NOMO-1 treated with DMSO at 0.1 percent for 48 hours (cell line): ENCODE measurements around the gene HMGCS1.
"Not testable (repeated sequence)": the region's sequence is repeated elsewhere in the genome, so short reads cannot be mapped to it uniquely, and the experiment has no call there.

Experiments
- DNase-seq: peaks from one replicate; lab custom pipeline; 2025; ENCODE audit not compliant: unreplicated experiment; lab: John Stamatoyannopoulos, UW

The HMGCS1 gene

DNA sequence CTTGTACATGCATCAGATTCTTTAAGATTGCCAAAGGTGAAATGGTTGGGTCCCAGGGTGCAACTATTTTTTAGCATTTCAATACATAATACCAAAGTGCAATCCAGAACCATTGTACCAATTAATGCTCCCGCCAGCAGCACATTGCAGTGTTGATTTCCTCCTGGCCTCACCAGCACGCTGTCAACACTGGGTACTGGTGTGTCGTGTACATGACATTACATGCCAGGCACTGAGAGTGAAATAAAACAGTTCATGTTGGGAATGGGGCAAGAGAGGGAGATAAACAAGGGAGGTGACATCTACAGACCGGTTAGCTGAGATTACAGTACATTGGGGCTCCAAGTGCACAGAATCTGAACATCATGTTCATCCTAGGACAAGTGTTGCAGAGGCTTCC is 37.8 kb downstream of the HMGCS1 start:
- DNase-seq = no peak

DNA sequence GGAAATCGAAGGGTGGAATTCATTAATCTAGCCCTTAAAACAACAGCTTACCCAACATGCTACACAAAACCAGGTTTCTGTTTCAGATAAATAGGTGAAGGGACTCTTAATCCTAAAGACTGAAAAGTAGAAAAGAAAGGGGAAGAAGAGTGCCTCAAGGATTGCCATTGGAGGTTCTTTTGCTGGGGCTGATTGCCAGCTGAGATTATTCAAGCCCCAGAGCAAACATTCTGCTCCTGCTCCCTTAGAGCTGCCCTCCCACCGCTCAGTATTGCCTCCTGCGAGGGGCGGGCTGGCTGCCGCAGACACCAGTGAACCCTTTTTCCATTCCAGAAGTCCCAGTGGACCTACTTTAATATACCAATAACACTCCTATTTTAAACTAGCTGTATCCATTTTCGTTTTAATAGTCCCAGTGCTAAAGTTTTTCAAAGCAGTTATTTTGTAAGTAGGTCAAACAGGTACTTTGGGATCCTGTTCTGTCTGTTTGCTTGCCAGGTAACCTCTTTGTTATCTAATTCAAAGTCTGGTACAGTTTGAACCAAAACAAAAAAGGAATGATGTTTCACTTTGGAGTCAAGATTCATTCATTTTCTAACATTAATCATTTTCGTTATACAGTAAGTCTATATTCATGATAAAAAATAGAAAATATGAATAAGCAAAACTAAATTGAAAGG is 38.6 kb downstream of the HMGCS1 start:
- no peak for DNase-seq

DNA sequence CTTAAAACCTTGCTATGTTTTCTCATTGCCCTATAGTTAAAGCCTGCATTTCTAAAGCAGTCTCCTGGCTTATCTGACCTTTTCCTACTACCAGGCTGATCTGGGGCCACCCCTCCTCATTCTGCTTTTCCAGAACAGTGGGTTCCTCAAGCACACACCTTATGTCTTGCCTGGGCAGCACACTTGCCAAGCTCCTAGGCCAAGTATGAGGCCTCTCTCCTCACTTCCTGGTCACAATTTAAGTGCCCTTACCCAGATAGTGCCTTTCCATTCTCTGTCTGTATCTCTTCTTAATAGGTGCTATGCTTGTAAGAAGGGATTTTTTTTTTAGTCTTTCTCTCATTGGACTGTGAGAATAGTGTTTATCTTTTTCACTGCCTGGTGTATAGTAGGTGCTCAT is 39.7 kb downstream of the HMGCS1 start:
- no peak for DNase-seq

DNA sequence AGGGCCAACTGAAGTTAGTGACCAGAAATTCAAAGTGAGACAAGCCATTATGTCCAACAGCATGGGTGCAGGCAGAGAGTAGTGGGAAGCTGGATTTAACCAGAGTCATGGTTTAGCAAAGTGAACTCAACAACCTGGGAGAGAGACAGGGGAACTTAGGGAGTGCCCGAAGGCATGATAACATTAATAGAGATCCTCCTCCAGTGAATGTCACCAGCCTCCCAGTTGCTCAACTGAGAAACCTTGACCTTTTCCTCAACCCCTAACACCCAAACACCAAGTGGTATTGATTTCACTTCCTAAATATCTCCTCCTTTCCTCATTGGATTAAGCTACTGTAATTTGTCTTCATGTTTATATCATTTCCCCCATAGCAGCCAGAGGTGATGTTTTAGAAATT is 42.6 kb downstream of the HMGCS1 start:
- peak; percentile 79 for DNase-seq

DNA sequence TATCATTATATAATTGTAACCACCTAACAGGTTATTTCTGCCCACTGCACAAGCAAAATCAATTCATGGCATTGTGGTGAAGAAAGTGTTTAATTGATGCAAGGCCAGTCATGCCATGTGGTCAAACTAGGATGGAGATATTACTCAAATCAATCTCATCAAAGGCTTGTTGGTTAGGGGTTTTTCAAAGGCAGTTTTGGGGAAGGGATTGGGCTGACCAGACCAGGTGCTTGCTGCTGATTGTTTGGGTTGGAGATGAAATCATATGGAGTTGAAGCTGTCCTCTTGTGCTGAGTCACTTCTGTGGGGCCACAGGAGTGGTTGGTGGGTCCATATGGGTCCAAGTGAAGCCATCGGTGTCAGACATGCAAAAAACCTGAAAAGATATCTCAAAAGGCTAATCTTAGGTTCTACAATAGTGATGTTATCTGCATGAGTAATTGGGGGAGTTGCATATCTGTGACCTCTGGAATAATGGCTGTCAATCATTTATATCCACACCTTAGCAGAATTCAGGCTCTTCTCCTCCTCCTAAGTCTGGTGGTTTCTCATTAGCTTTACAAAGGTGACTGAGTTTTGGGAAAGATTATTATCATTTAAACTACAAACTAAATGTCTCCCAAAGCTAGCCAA is 44.9 kb downstream of the HMGCS1 start:
- DNase-seq = no peak

DNA sequence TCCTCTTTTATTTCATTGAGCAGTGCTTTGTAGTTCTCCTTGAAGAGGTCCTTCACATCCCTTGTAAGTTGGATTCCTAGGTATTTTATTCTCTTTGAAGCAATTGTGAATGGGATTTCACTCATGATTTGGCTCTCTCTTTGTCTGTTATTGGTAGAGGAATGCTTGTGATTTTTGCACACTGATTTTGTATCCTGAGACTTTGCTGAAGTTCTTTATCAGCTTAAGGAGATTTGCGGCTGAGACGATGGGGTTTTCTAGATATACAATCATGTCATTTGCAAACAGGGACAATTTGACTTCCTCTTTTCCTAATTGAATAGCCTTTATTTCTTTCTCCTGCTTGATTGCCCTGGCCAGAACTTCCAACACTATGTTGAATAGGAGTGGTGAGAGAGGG is 50.9 kb downstream of the HMGCS1 start:
- DNase-seq = not testable (repeated sequence)

DNA sequence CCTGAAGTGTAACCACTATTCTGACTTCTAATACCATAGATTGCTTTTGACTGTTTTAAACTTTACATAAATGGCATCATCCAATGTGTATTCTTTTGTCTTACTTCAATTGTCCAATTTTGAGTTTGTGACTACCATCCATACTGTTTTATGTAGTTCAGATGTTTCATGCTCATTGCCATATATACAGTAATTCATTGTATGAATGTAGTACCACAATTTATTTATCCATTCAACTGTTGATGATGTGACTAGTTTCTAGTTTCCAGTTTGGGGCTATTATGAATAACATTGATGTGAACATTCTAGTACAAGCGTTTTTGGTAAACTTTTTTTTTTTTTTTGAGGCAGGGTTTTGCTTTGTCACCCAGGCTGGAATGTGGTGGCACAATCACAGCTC is 55.1 kb downstream of the HMGCS1 start:
- no peak for DNase-seq

DNA sequence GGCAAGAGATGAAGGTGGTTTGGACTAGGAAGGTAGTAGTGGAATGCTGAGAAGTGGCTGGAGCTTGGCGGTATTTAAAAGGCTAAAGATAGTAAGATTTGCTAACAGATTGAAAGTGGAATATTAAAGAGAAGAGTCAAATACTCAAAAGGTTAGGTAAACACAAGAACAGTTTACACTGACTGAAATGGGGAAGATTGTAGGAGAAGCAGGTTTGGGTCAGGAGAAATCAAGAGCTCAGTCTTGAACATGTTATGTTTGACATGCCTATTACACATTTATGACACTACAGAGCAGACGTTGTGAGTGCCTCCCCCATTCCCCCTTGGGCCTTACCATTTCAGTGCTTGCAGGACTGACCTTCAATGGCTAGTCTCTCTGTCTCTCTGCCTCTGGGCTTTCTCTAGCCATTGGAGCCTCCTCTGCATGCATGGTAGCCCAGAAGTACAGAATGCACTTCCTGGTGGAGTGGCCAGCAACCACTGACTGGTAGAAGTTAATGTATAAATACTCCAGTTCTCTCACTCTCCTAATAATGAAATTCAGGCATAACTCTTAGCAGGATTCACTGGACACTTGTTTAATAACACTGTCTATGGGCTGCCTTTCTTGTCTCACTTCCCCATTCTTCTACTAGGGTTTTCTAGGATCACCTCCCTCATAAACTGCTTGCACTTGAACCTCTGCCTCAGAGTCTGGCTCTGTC is 56.8 kb downstream of the HMGCS1 start:
- DNase-seq = peak; percentile 61

DNA sequence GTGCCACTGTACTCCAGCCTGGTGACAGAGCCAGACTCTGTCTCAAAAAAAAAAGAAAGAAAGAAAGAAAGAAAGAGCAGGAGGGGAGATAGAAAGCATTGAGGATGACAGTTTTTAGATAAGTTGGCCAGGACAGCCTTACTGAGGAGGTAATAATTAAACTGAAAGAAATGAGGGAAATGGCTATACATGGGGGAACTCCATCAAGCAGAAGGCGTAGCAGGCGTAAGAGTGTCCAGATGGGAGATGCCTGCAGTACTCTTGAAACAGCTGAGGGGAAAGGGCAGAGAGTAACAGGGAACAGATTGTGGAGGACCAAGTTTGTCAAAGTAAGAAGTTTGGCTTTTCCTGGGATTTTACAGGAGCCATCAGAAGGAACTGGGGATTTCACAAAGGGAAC is 57.5 kb downstream of the HMGCS1 start:
- DNase-seq = no peak

DNA sequence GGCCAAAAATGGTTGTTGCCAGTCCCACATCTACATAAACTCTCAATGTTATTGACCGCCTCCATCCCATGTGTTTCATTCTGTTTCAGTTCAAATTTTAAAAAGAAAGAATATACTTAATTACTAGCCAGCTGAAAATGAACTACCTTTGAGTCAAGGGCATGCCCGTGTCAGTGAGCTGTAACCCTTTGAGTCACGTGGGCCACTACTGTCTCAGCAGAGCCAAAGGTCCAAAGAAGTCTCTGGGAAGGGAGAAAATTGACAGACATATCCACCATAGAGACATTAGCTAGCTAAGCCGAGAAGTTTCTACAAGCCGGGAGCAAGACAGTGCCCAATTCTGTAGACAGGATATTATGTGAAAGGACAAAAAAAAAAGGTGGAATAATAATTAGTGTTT is 61.5 kb downstream of the HMGCS1 start:
- DNase-seq = no peak

DNA sequence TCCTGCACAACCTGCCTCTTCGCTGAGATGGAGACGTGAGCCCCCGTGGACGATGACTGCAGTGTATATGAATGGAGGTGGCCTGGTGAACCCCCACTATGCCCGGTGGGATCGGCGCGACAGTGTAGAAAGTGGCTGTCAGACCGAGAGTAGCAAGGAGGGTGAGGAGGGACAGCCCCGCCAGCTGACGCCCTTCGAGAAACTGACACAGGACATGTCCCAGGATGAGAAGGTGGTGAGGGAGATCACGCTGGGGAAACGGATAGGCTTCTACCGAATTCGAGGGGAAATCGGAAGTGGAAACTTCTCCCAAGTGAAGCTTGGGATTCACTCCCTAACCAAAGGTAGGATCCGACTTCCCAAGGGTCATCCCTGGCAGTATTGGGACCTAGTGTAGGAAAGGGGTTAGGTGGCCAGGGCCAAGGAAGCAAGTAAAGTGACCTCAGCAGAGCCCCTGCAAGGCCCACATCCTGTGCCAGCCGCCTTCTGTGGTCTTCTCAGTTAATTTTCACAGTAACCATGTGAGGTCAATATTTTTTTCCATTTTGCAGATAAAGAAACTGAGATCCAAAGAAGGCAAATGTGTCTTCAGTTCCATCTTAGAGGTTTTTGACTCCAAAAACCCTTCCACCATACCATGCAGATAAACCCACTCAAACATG is 67.4 kb downstream of the HMGCS1 start:
- DNase-seq = no peak

DNA sequence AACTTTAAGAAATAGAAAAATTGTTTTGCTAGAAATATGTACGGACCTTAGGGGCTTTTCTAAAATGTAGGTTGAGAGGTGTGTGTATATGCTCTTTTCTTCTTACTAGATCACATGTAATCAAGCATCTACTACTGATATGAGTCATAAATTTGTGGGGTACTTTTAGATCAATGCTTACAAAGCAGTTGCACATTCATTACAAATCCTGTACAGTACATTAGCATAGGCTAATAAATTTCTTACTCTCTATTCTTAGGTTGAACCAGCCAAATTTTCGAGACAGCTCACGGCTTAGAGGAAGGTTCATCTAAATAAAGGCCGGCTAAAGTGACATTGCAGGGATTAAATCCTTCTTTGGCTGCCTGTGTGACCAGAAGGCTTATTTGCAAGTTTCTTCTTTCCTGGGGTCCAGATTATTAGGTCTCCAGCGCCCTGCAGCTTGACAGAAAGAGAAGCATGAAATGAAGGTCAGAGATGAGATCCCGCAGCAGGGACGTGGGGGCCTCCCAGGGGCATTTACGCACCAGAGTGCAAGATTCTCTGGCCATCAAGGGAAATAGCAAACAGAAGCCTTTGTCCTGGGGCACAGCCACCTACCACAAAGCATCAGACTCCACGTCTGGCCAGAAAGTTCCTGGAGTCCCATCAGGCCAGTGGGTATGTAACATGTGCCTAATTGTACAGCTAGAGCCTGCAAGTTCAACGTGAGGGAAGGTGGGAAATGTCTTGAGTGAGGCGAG is 68.2 kb downstream of the HMGCS1 start:
- DNase-seq = no peak

DNA sequence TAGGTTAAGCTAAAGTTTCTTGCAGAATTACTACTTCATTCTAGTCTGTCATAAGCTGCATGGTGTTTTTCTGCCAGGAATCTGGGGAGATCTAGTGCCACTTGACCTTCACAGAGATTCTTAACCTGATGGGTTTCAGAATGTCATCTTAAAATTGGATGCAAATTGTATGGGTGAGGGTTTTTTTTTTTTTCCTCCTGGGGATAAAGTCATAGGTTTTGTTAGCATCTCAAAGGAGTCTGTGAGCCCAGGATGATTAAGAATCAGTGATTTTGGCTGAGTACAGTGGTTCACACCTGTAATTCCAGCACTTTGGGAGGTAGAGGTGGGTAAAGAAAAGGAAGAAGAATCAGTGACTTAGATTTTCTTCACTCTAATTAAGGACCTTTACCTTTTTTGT is 69.9 kb downstream of the HMGCS1 start:
- no peak for DNase-seq

DNA sequence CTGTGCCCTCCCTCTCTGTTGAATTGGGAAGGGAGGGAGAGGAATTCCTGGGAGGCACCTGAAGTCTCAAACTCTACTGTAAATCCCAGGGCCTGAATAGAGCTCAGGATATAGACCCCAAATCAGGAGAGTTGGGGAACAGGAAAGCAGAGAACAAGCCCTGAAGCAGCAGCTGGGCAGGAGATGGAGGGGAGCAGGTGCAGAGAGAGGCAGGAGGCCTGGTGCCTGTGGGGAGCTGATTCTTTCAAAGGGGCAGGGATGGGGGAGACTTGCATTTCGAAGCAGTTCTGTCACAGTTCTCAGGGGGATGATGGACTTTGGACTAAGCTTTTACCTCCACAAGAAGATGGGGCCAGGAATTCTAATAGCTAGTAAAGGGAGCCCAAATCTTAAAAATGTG is 71.0 kb downstream of the HMGCS1 start:
- no peak for DNase-seq
